Tibial nerve (tissue), 4 donors: Measurements from ENCODE around the gene CCDC59. TPM values are rescaled to one million over a fixed set of nuclear protein-coding genes. Genes with fewer than 3 reads are reported as not detected.
A peak's percentile ranks its signal among the peaks of the same experiment; 100 is the strongest.

Experiments
- DNase-seq, 2 donors: peaks; one replicate each; pipeline ENCODE4 v3.0.0-alpha.2; 2019; ENCODE audit warnings: low spot score in 2 of 2
- H3K27ac ChIP-seq, 4 donors: fragments of 200-600 bp; sonication (generic) in 3 of 4; one replicate each; pipeline ENCODE4 v1.5.1; 2017 to 2019; ENCODE audit warnings: mild to moderate bottlenecking in 1 of 4
- H3K27me3 ChIP-seq, 2 donors: fragments of 200-600 bp; sonication (generic) in 1 of 2; one replicate each; pipeline versions ENCODE4 v1.5.1 to v1.6.0; 2017 to 2019
- H3K36me3 ChIP-seq, 3 donors: fragments of 200-600 bp; sonication (generic); one replicate each; pipeline ENCODE4 v1.5.1; 2018 to 2019
- H3K4me1 ChIP-seq, 4 donors: fragments of 200-600 bp; sonication (generic) in 3 of 4; one replicate each; pipeline ENCODE4 v1.5.1; 2017 to 2019
- H3K4me3 ChIP-seq, 4 donors: fragments of 200-600 bp; sonication (generic) in 3 of 4; one replicate each; pipeline ENCODE4 v1.5.1; 2017 to 2019; ENCODE audit warnings: mild to moderate bottlenecking in 1 of 4, moderate library complexity in 1 of 4
- H3K9me3 ChIP-seq, 4 donors: fragments of 200-600 bp; sonication (generic) in 3 of 4; one replicate each; pipeline ENCODE4 v1.5.1; 2017 to 2019
- CTCF ChIP-seq, 5 experiments: fragments of 200-600 bp in 3 of 5; fragments of 450-650 bp in 2 of 5; sonication (generic) in 3 of 5; IDR thresholded peaks; one replicate each; pipeline ENCODE4 v1.5.1; 2016 to 2019; ENCODE audit warnings: antibody characterized with exemption in 5 of 5, mild to moderate bottlenecking in 3 of 5, moderate library complexity in 2 of 5
- EP300 ChIP-seq, 2 donors: sonication (generic); formaldehyde crosslinking; IDR thresholded peaks; one replicate each; pipeline ENCODE4 v1.6.1; 2017; ENCODE audit warnings: antibody characterized with exemption in 2 of 2, mild to moderate bottlenecking in 1 of 2
- POLR2A ChIP-seq, 2 donors: fragments of 450-650 bp; IDR thresholded peaks; one replicate each; pipeline ENCODE4 v1.6.1; 2017; ENCODE audit warnings: antibody characterized with exemption in 2 of 2, mild to moderate bottlenecking in 2 of 2, moderate library complexity in 2 of 2
- WGBS, 2 donors: methylation state at CpG; one replicate each; pipeline ENCODE4 v1.1.5; 2018; 5-methylcytosine and 5-hydroxymethylcytosine counted together
- total RNA-seq, 4 donors: library from RNA; depleted of rRNA; stranded (reverse); fragments of >200 nt; gene quantifications; one replicate each; pipeline ENCODE4 v1.1.0, GENCODE V29; 2016

CCDC59 gene
- total RNA-seq, 4 donors from 2014 or later = 40.6 to 107 (median 60.5) TPM

- no peak for DNase-seq
- Histone ChIP-seq H3K4me1 (peaks cover 0 to 12% (median 0%) of the 10 kb centered on the region in 4 donors), H3K27me3 (no peaks in the 10 kb centered on the region), H3K4me3 (no peak overlapping the region), H3K27ac (no peak overlapping the region), H3K36me3 (peaks cover 0 to 73% (median 0%) of the 10 kb centered on the region in 3 donors), H3K9me3 (no peaks in the 10 kb centered on the region)
- WGBS, 2 donors = 93 to 97% methylated on average over 3 of the region's 3 CpGs
- TF ChIP-seq CTCF (IDR thresholded peaks at IDR 0.05) = no peak
Measured at GRCh38 chr12:82350161-82350560, 8.0 kb downstream of the CCDC59 start.

- no peak overlapping the region for H3K27ac ChIP-seq
- WGBS, 2 donors = 16 to 22% methylated on average over 1 of the region's 1 CpG
- no peaks in the 10 kb centered on the region for H3K9me3 ChIP-seq
- H3K27me3 ChIP-seq = no peaks in the 10 kb centered on the region
- H3K36me3 ChIP-seq = no peaks in the 10 kb centered on the region
- H3K4me3 ChIP-seq = no peak overlapping the region
- DNase-seq = no peak
- no peak for TF ChIP-seq EP300 (IDR thresholded peaks at IDR 0.05)
- TF ChIP-seq CTCF (IDR thresholded peaks at IDR 0.05) = no peak
- TF ChIP-seq POLR2A (IDR thresholded peaks at IDR 0.05) = no peak
- no peaks in the 10 kb centered on the region for H3K4me1 ChIP-seq
Measured at GRCh38 chr12:82329508-82329907, 28.7 kb downstream of the CCDC59 start.

- Histone ChIP-seq H3K27ac (no peak overlapping the region), H3K9me3 (no peaks in the 10 kb centered on the region), H3K27me3 (no peaks in the 10 kb centered on the region), H3K36me3 (no peaks in the 10 kb centered on the region), H3K4me1 (no peaks in the 10 kb centered on the region), H3K4me3 (no peak overlapping the region)
- 60 to 63% methylated on average over 1 of the region's 1 CpG for WGBS, 2 donors
- TF ChIP-seq CTCF (IDR thresholded peaks at IDR 0.05) = no peak
- TF ChIP-seq POLR2A (IDR thresholded peaks at IDR 0.05) = no peak
- TF ChIP-seq EP300 (IDR thresholded peaks at IDR 0.05) = no peak
- DNase-seq = no peak
Measured at GRCh38 chr12:82327861-82328260, 30.3 kb downstream of the CCDC59 start.

DNA sequence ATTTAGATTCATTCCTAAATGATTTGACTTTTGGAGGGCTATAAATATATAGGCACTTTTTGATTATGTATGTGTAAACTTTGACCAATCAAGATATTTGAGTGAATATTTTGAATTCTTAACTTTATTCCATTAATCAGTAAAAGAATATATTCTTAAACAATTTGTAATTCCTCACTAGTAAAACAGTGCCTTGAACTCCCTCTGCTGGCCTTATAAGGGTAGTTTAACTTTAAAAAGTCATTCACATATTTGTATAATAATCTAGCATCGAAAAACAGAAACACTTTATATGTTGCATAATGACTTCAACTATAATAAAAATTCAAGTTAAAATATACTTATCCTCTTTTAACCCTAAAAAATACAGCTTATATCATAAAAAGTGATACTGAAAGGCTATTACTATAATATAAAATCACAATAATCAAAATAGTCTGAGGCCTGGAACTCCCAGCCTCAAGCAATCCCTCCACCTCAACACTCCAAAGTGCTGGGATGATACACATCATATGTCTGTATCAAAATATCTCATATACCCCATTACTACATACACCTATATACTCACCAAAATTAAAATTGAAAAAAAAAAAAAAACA, 31.2 kb downstream of the CCDC59 start:
- WGBS, 2 donors = 9 to 13% methylated on average over 1 of the region's 1 CpG
- H3K27ac ChIP-seq = no peak overlapping the region
- DNase-seq = no peak
- TF ChIP-seq CTCF (IDR thresholded peaks at IDR 0.05) (peak; percentile 26 to 46 (median 35)), POLR2A (IDR thresholded peaks at IDR 0.05) (no peak)
- H3K36me3 ChIP-seq = no peaks in the 10 kb centered on the region
- H3K4me1 ChIP-seq = no peaks in the 10 kb centered on the region
- no peaks in the 10 kb centered on the region for H3K27me3 ChIP-seq
- no peak overlapping the region for H3K4me3 ChIP-seq
- H3K9me3 ChIP-seq = no peaks in the 10 kb centered on the region

- Histone ChIP-seq H3K9me3 (no peaks in the 10 kb centered on the region), H3K27ac (no peak overlapping the region), H3K4me1 (no peaks in the 10 kb centered on the region), H3K36me3 (no peaks in the 10 kb centered on the region), H3K27me3 (no peaks in the 10 kb centered on the region), H3K4me3 (no peak overlapping the region)
- TF ChIP-seq POLR2A (IDR thresholded peaks at IDR 0.05) (no peak), EP300 (IDR thresholded peaks at IDR 0.05) (no peak), CTCF (IDR thresholded peaks at IDR 0.05) (no peak)
- WGBS, 2 donors = 69 to 70% methylated on average over 4 of the region's 4 CpGs
- DNase-seq = no peak
Measured at GRCh38 chr12:82325540-82326336, 32.4 kb downstream of the CCDC59 start.
